AG09319 (cell line): ENCODE results near the gene KRT28.
A peak's percentile ranks its signal among the peaks of the same experiment; 100 is the strongest.

Experiments
- DNase-seq: peaks from one replicate; pipeline ENCODE4 v3.0.0-alpha.2; 2010; ENCODE audit warnings: low read depth; ENCODE audit errors: extremely low read depth
- CTCF ChIP-seq: IDR thresholded peaks from 2 replicates; pipeline ENCODE4 v1.5.1; 2011; ENCODE audit warnings: low read depth, mild to moderate bottlenecking, inconsistent platforms, low read length, moderate library complexity

The KRT28 gene

GRCh38 chr17:40794466-40794865 lies 5.3 kb downstream of the KRT28 start:
- TF ChIP-seq CTCF: no peak
- DNase-seq: no peak

- DNase-seq: no peak
- TF ChIP-seq CTCF: no peak
These were observed 5.9 kb downstream of the KRT28 start for GRCh38 chr17:40793832-40794231.

- no peak for DNase-seq
- peak; percentile 67 for TF ChIP-seq CTCF
These were observed 7.8 kb downstream of the KRT28 start for GRCh38 chr17:40791787-40792436.

GRCh38 chr17:40791111-40791510 lies 8.6 kb downstream of the KRT28 start:
- no peak for TF ChIP-seq CTCF

GRCh38 chr17:40782450-40782849 lies 17.3 kb downstream of the KRT28 start, which contains the start of gene KRT27:
Gene KRT27 (minus strand): TSS chr17:40782550. CDS start chr17:40782493, 57 bp downstream.
- TF ChIP-seq CTCF: no peak
- no peak for DNase-seq

More at GRCh38 chr17:40791111-40791510, 8.6 kb downstream of the KRT28 start:
- no peak for DNase-seq

GRCh38 chr17:40779181-40779909 lies 20.4 kb downstream of the KRT28 start:
- TF ChIP-seq CTCF: no peak
- no peak for DNase-seq

- DNase-seq: no peak
- TF ChIP-seq CTCF: no peak
These were observed 21.3 kb downstream of the KRT28 start for GRCh38 chr17:40778461-40778860.
